Measurements from ENCODE around the gene HAS3.

HAS3 gene

DNA sequence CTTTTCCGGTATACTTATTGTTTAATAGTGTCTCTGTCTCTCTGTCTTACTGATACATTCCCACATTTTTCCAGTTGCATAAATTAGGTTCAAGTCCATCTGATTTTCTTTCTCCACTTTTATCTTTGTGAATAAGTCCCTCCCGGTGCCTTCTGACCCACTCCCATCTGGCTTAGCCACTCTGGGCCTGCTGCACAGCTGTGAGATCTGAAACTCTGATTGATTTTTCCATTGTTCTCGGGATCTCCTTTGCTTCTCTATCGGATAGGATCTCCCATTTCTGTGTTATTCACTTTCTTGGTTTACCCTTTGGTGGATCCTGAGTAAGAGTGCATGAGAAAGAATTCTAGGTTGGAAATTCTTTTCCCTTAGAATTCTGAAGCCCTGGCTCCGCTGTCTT, 35.6 kb downstream of the HAS3 start:
- TF ChIP-seq ISL1 (CRISPR knock-in tag; IDR thresholded peaks at IDR 0.05): no peak
- no peak for TF ChIP-seq ZNF70 (CRISPR knock-in tag; IDR thresholded peaks at IDR 0.05)
- no peak for TF ChIP-seq SNAI2 (CRISPR knock-in tag; IDR thresholded peaks at IDR 0.05)
- no peak for TF ChIP-seq CSDC2 (CRISPR knock-in tag; IDR thresholded peaks at IDR 0.05)
- TF ChIP-seq TCF4 (CRISPR knock-in tag; IDR thresholded peaks at IDR 0.05; ENCODE audit: borderline replicate concordance): peak; percentile 73; the same call in 1 of the 2 replicates
- ATAC-seq: no peak

DNA sequence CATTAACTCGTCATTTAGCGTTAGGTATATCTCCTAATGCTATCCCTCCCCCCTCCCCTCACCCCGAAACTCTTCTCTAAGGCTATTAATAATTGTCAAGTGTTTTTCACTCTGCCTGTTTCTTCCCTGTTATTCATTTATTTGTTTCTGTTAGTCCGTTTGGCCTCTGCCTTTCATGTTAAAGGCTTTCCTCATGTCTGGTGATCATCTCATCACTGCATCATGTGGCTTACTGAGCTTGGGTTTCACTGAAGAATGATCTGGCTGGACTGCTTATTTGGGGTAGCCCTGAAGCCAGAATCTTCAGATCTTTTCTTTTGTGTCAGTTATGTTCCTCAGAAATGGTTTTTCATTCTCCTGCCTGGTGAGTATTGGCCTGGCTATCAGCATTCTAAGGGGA, 36.5 kb downstream of the HAS3 start:
- no peak for TF ChIP-seq ZFP30 (CRISPR knock-in tag; IDR thresholded peaks at IDR 0.05)
- no peak for TF ChIP-seq ISL1 (CRISPR knock-in tag; IDR thresholded peaks at IDR 0.05)
- TF ChIP-seq ARNTL (CRISPR knock-in tag; IDR thresholded peaks at IDR 0.05; ENCODE audit: borderline replicate concordance, low read depth): no peak
- TF ChIP-seq, protein P1, sequence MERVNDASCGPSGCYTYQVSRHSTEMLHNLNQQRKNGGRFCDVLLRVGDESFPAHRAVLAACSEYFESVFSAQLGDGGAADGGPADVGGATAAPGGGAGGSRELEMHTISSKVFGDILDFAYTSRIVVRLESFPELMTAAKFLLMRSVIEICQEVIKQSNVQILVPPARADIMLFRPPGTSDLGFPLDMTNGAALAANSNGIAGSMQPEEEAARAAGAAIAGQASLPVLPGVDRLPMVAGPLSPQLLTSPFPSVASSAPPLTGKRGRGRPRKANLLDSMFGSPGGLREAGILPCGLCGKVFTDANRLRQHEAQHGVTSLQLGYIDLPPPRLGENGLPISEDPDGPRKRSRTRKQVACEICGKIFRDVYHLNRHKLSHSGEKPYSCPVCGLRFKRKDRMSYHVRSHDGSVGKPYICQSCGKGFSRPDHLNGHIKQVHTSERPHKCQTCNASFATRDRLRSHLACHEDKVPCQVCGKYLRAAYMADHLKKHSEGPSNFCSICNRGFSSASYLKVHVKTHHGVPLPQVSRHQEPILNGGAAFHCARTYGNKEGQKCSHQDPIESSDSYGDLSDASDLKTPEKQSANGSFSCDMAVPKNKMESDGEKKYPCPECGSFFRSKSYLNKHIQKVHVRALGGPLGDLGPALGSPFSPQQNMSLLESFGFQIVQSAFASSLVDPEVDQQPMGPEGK (CRISPR knock-in tag; IDR thresholded peaks at IDR 0.05; ENCODE audit: borderline replicate concordance): no peak
- TF ChIP-seq, protein P2, sequence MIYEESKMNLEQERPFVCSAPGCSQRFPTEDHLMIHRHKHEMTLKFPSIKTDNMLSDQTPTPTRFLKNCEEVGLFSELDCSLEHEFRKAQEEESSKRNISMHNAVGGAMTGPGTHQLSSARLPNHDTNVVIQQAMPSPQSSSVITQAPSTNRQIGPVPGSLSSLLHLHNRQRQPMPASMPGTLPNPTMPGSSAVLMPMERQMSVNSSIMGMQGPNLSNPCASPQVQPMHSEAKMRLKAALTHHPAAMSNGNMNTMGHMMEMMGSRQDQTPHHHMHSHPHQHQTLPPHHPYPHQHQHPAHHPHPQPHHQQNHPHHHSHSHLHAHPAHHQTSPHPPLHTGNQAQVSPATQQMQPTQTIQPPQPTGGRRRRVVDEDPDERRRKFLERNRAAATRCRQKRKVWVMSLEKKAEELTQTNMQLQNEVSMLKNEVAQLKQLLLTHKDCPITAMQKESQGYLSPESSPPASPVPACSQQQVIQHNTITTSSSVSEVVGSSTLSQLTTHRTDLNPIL (CRISPR knock-in tag; IDR thresholded peaks at IDR 0.05; ENCODE audit: low read depth): no peak
- TF ChIP-seq, protein P3, sequence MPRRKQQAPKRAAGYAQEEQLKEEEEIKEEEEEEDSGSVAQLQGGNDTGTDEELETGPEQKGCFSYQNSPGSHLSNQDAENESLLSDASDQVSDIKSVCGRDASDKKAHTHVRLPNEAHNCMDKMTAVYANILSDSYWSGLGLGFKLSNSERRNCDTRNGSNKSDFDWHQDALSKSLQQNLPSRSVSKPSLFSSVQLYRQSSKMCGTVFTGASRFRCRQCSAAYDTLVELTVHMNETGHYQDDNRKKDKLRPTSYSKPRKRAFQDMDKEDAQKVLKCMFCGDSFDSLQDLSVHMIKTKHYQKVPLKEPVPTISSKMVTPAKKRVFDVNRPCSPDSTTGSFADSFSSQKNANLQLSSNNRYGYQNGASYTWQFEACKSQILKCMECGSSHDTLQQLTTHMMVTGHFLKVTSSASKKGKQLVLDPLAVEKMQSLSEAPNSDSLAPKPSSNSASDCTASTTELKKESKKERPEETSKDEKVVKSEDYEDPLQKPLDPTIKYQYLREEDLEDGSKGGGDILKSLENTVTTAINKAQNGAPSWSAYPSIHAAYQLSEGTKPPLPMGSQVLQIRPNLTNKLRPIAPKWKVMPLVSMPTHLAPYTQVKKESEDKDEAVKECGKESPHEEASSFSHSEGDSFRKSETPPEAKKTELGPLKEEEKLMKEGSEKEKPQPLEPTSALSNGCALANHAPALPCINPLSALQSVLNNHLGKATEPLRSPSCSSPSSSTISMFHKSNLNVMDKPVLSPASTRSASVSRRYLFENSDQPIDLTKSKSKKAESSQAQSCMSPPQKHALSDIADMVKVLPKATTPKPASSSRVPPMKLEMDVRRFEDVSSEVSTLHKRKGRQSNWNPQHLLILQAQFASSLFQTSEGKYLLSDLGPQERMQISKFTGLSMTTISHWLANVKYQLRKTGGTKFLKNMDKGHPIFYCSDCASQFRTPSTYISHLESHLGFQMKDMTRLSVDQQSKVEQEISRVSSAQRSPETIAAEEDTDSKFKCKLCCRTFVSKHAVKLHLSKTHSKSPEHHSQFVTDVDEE (CRISPR knock-in tag; IDR thresholded peaks at IDR 0.05): no peak
- TF ChIP-seq CSDC2 (CRISPR knock-in tag; IDR thresholded peaks at IDR 0.05): no peak
- TF ChIP-seq PPARA (CRISPR knock-in tag; IDR thresholded peaks at IDR 0.05; ENCODE audit: borderline replicate concordance): no peak
- no peak for TF ChIP-seq ZFP3 (CRISPR knock-in tag; IDR thresholded peaks at IDR 0.05)
- no peak for TF ChIP-seq TCF4 (CRISPR knock-in tag; IDR thresholded peaks at IDR 0.05; ENCODE audit: borderline replicate concordance)
- no peak for TF ChIP-seq BACH2 (CRISPR knock-in tag; IDR thresholded peaks at IDR 0.05; ENCODE audit: borderline replicate concordance)
- no peak for TF ChIP-seq SNAI2 (CRISPR knock-in tag; IDR thresholded peaks at IDR 0.05)
- no peak for TF ChIP-seq ZNF565 (CRISPR knock-in tag; conservative IDR thresholded peaks at IDR 0.05; ENCODE audit: low read depth)
- TF ChIP-seq ZC3H10 (CRISPR knock-in tag; IDR thresholded peaks at IDR 0.05): no peak
- TF ChIP-seq, protein P4, sequence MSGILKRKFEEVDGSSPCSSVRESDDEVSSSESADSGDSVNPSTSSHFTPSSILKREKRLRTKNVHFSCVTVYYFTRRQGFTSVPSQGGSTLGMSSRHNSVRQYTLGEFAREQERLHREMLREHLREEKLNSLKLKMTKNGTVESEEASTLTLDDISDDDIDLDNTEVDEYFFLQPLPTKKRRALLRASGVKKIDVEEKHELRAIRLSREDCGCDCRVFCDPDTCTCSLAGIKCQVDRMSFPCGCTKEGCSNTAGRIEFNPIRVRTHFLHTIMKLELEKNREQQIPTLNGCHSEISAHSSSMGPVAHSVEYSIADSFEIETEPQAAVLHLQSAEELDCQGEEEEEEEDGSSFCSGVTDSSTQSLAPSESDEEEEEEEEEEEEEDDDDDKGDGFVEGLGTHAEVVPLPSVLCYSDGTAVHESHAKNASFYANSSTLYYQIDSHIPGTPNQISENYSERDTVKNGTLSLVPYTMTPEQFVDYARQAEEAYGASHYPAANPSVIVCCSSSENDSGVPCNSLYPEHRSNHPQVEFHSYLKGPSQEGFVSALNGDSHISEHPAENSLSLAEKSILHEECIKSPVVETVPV (CRISPR knock-in tag; IDR thresholded peaks at IDR 0.05): no peak
- TF ChIP-seq GLIS3 (CRISPR knock-in tag; IDR thresholded peaks at IDR 0.05): no peak
- TF ChIP-seq RARB (CRISPR knock-in tag; IDR thresholded peaks at IDR 0.05): no peak
- no peak for TF ChIP-seq OSR1 (CRISPR knock-in tag; IDR thresholded peaks at IDR 0.05)
- no peak for TF ChIP-seq ZNF8 (CRISPR knock-in tag; IDR thresholded peaks at IDR 0.05)
- no peak for ATAC-seq

DNA sequence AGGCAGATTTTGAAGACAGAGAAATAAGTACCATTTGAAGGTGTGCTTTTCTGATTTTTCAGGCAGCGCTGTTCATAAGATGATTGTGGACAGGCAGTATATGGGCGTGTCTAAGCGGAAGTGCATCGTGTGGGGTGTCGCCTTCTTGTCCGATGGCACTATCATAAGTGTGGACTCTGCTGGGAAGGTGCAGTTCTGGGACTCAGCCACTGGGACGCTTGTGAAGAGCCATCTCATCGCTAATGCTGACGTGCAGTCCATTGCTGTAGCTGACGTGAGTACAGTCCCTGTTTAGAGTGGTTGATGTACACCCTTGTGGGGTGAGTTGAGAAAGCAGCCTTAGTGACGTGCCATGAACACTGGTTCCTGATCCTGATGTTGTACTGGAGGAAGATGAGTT, 37.7 kb downstream of the HAS3 start:
- peak; percentile 62 for ATAC-seq
- TF ChIP-seq ZNF70 (CRISPR knock-in tag; IDR thresholded peaks at IDR 0.05): no peak
- no peak for TF ChIP-seq BACH2 (CRISPR knock-in tag; IDR thresholded peaks at IDR 0.05; ENCODE audit: borderline replicate concordance)
- TF ChIP-seq, protein P4 (CRISPR knock-in tag; IDR thresholded peaks at IDR 0.05): no peak
- no peak for TF ChIP-seq CSDC2 (CRISPR knock-in tag; IDR thresholded peaks at IDR 0.05)
- no peak for TF ChIP-seq ZFP3 (CRISPR knock-in tag; IDR thresholded peaks at IDR 0.05)
